Measurements from ENCODE around the gene ACSL5. TPM values are rescaled to one million over a fixed set of nuclear protein-coding genes. Genes with fewer than 3 reads are reported as not detected.
"Not testable (repeated sequence)": the region's sequence is repeated elsewhere in the genome, so short reads cannot be mapped to it uniquely, and the experiment has no call there.

Gene ACSL5
- total and polyA plus RNA-seq, 2 experiments from 2014 or later = 1.7 to 3.2 TPM

DNA sequence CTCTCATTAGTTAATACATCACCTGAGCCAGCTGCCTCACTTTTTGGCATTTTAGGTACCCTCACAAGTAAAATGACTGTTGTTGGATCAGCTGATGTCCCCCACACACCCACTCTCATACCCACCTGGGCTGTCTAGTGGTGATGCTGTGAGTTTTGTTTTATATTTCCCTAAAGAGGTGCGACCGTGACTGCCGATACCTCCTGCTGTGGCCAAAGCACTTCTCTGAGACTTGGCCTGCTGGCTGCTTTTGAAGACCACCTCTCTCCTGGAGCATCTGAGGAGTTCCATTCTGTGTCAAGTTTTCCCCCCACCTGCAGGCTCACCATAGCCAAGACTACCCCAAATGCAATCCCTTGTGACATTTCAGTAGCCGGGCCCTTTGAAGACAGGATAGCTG lies 6.4 kb upstream of the ACSL5 start:
- no peaks in the 10 kb centered on the region for H3K79me2 ChIP-seq (ENCODE audit: insufficient read depth)
- no peak for TF ChIP-seq EZH2phosphoT487 (IDR thresholded peaks at IDR 0.05; ENCODE audit: insufficient read depth, low read depth)
- no peak for TF ChIP-seq EZH2 (IDR thresholded peaks at IDR 0.05; ENCODE audit: insufficient read depth, poor library complexity, severe bottlenecking)
- in situ Hi-C loops (cut with MboI) = no loop called here
- H3F3A ChIP-seq (ENCODE audit: insufficient read depth) = peaks cover 8% of the 10 kb centered on the region
- no peak overlapping the region for H3K27ac ChIP-seq
- no peak overlapping the region for H3K4me2 ChIP-seq (ENCODE audit: unreplicated experiment)
- DNase-seq = no peak
- H3K27me3 ChIP-seq (replicated peaks; ENCODE audit: insufficient read depth) = no peaks in the 10 kb centered on the region
- peaks cover 12% of the 10 kb centered on the region for H3K4me1 ChIP-seq (ENCODE audit: insufficient read depth)
- no peaks in the 10 kb centered on the region for H3K9me3 ChIP-seq (ENCODE audit: low read depth)
- WGBS, 2 experiments (ENCODE audit: low coverage in 1 of 2, low lambda C conversion rate in 2 of 2, missing lambda C conversion rate in 2 of 2) = 95 to 98% methylated on average over 4 of the region's 4 CpGs
- no peak overlapping the region for H2AFZ ChIP-seq
- H3K9ac ChIP-seq = no peak overlapping the region
- no peaks in the 10 kb centered on the region for H4K20me1 ChIP-seq (ENCODE audit: insufficient read depth)
- no peaks in the 10 kb centered on the region for H3K9me2 ChIP-seq (ENCODE audit: insufficient read depth)
- no peak overlapping the region for H3K4me3 ChIP-seq
- H3K36me3 ChIP-seq (ENCODE audit: low read depth) = no peaks in the 10 kb centered on the region

DNA sequence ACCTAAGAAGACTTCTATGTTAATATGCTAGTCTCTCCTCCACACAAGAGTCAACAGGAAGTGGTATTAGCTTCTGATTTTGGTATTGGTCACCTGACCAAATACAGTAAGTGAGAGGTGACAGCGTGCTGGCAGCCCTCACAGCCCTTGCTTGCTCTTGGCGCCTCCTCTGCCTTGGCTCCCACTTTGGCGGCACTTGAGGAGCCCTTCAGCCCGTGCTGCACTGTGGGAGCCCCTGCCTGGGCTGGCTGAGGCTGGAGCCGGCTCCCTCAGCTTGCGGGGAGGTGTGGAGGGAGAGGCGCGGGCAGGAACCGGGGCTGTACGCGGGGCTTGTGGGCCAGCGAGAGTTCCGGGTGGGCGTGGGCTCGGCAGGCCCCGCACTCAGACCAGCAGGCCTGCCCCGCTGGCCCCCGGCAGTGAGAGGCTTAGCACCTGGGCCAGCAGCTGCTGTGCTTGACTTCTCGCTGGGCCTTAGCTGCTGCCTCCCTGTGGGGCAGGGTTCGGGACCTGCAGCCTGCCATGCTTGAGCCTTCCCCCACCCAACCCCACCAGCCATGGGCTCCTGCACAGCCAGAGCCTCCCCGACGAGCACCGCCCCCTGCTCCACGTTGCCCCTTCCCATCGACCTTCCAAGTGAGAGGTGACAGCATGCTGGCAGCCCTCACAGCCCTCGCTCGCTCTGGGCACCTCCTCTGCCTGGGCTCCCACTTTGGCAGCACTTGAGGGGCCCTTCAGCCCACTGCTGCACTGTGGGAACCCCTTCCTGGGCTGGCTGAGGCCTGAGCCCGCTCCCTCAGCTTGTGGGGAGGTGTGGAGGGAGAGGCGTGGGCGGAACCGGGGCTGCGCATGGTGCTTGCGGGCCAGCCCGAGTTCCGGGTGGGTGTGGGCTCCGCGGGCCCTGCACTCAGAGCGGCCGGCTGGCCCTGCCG lies 4.2 kb upstream of the ACSL5 start:
- Histone ChIP-seq H3K4me3 (no peak overlapping the region), H3K4me1 (ENCODE audit: insufficient read depth) (peaks cover 5% of the 10 kb centered on the region; the same call in 1 of the 2 replicates), H3K79me2 (ENCODE audit: insufficient read depth) (no peaks in the 10 kb centered on the region), H3K27me3 (replicated peaks; ENCODE audit: insufficient read depth) (no peaks in the 10 kb centered on the region), H3K27ac (no peak overlapping the region), H2AFZ (no peak overlapping the region), H4K20me1 (ENCODE audit: insufficient read depth) (no peaks in the 10 kb centered on the region), H3K9me2 (ENCODE audit: insufficient read depth) (no peaks in the 10 kb centered on the region), H3K36me3 (ENCODE audit: low read depth) (no peaks in the 10 kb centered on the region), H3K9me3 (ENCODE audit: low read depth) (no peaks in the 10 kb centered on the region), H3K9ac (no peak overlapping the region), H3K4me2 (ENCODE audit: unreplicated experiment) (no peak overlapping the region), H3F3A (ENCODE audit: insufficient read depth) (no peaks in the 10 kb centered on the region; the same call in 1 of the 2 replicates)
- no peak for DNase-seq
- TF ChIP-seq EZH2 (IDR thresholded peaks at IDR 0.05; ENCODE audit: insufficient read depth, poor library complexity, severe bottlenecking) = no peak
- TF ChIP-seq EZH2phosphoT487 (IDR thresholded peaks at IDR 0.05; ENCODE audit: insufficient read depth, low read depth) = no peak
- WGBS, 2 experiments (ENCODE audit: low coverage in 1 of 2, low lambda C conversion rate in 2 of 2, missing lambda C conversion rate in 2 of 2) = 79 to 87% methylated on average over 15 to 38 of the region's 40 CpGs
- in situ Hi-C loops (cut with MboI) = no loop called here

DNA sequence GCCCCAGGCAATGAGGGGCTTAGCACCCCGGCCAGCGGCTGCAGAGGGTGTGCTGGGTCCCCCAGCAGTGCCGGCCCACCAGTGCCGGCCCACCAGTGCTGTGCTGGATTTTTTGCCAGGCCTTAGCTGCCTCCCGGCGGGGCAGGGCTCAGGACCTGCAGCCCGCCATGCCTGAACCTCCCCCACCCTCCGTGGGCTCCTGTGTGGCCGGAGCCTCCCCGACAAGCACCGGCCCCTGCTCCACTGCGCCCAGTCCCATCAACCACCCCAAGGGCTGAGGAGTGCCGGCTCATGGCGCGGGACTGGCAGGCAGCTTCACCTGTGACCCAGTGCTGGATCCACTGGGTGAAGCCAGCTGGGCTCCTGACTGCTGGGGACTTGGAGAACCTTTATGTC lies 3.5 kb upstream of the ACSL5 start:
- 92 to 94% methylated on average over 13 to 15 of the region's 15 CpGs for WGBS, 2 experiments (ENCODE audit: low coverage in 1 of 2, low lambda C conversion rate in 2 of 2, missing lambda C conversion rate in 2 of 2)
- H3K79me2 ChIP-seq (ENCODE audit: insufficient read depth) = no peaks in the 10 kb centered on the region
- H3K4me2 ChIP-seq (ENCODE audit: unreplicated experiment) = no peak overlapping the region
- H3K4me1 ChIP-seq (ENCODE audit: insufficient read depth) = peaks cover 12% of the 10 kb centered on the region
- in situ Hi-C loops (cut with MboI) = no loop called here
- no peak overlapping the region for H3K9ac ChIP-seq
- peaks cover 7% of the 10 kb centered on the region; the same call in 1 of the 2 replicates for H3F3A ChIP-seq (ENCODE audit: insufficient read depth)
- no peak overlapping the region for H3K4me3 ChIP-seq
- H3K9me2 ChIP-seq (ENCODE audit: insufficient read depth) = no peaks in the 10 kb centered on the region
- no peaks in the 10 kb centered on the region for H3K9me3 ChIP-seq (ENCODE audit: low read depth)
- H3K27me3 ChIP-seq (replicated peaks; ENCODE audit: insufficient read depth) = no peaks in the 10 kb centered on the region
- H3K36me3 ChIP-seq (ENCODE audit: low read depth) = no peaks in the 10 kb centered on the region
- H2AFZ ChIP-seq = no peak overlapping the region
- no peak for DNase-seq
- H4K20me1 ChIP-seq (ENCODE audit: insufficient read depth) = no peaks in the 10 kb centered on the region
- TF ChIP-seq EZH2phosphoT487 (IDR thresholded peaks at IDR 0.05; ENCODE audit: insufficient read depth, low read depth) = no peak
- no peak for TF ChIP-seq EZH2 (IDR thresholded peaks at IDR 0.05; ENCODE audit: insufficient read depth, poor library complexity, severe bottlenecking)
- no peak overlapping the region for H3K27ac ChIP-seq

DNA sequence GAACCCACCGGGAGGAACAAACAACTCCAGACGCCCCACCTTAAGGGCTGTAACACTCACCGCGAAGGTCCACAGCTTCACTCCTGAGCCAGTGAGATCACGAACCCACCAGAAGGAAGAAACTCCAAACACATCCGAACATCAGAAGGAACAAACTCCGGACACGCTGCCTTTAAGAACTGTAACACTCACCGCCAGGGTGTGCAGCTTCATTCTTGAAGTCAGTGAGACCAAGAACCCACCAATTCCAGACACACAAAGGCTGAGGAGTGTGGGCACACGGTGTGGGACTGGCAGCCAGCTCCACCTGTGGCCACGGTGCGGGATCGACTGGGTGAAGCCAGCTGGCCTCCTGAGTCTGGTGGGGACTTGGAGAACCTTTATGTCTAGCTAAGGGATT lies 2.6 kb upstream of the ACSL5 start:
- H3K36me3 ChIP-seq (ENCODE audit: low read depth); H3K9me3 ChIP-seq (ENCODE audit: low read depth); H3K9ac ChIP-seq; H3F3A ChIP-seq (ENCODE audit: insufficient read depth); H3K4me3 ChIP-seq; H2AFZ ChIP-seq; H3K27ac ChIP-seq; H3K9me2 ChIP-seq (ENCODE audit: insufficient read depth); H4K20me1 ChIP-seq (ENCODE audit: insufficient read depth); DNase-seq; H3K79me2 ChIP-seq (ENCODE audit: insufficient read depth); H3K27me3 ChIP-seq (replicated peaks; ENCODE audit: insufficient read depth); H3K4me2 ChIP-seq (ENCODE audit: unreplicated experiment); in situ Hi-C loops (cut with MboI): not testable (repeated sequence)
- whole genome bisulfite sequencing, 2 experiments (ENCODE audit: low coverage in 1 of 2, low lambda C conversion rate in 2 of 2, missing lambda C conversion rate in 2 of 2) = 91 to 92% methylated on average over 11 to 13 of the region's 13 CpGs
- peaks cover 21% of the 10 kb centered on the region for H3K4me1 ChIP-seq (ENCODE audit: insufficient read depth)

DNA sequence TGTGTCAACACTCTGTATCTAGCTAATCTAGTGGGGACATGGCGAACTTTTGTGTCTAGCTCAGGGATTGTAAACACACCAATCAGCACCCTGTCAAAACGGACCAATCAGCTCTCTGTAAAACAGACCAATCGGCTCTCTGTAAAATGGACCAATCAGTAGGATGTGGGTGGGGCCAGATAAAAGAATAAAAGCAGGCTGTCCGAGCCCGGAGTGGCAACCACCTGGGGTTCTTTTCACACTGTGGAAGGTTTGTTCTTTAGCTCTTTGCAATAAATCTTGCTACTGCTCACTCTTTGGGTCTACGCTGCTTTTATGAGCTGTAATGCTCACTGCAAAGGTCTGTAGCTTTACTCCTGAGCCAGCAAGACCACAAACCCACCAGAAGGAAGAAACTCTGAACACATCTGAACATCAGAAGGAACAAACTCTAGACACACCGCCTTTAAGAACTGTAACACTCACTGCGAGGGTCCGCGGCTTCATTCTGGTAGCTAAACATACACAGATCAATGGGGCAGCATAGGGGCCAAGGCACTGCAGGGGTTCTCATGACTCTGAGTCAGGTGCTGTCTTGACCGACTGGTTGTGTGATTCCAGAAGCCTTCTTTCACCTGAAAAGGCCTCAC lies 1.6 kb upstream of the ACSL5 start:
- 88 to 91% methylated on average over 11 of the region's 11 CpGs for WGBS, 2 experiments (ENCODE audit: low coverage in 1 of 2, low lambda C conversion rate in 2 of 2, missing lambda C conversion rate in 2 of 2)
- H3K79me2 ChIP-seq (ENCODE audit: insufficient read depth); H3K4me2 ChIP-seq (ENCODE audit: unreplicated experiment); H3K4me3 ChIP-seq; H3K9me3 ChIP-seq (ENCODE audit: low read depth); H3K9ac ChIP-seq; H3K27me3 ChIP-seq (replicated peaks; ENCODE audit: insufficient read depth); H2AFZ ChIP-seq; H3K27ac ChIP-seq; DNase-seq; H4K20me1 ChIP-seq (ENCODE audit: insufficient read depth); H3K9me2 ChIP-seq (ENCODE audit: insufficient read depth); H3K36me3 ChIP-seq (ENCODE audit: low read depth); in situ Hi-C loops (cut with MboI); H3F3A ChIP-seq (ENCODE audit: insufficient read depth): not testable (repeated sequence)
- H3K4me1 ChIP-seq (ENCODE audit: insufficient read depth) = peaks cover 22% of the 10 kb centered on the region
